Measurements from ENCODE around the gene FCHO1.

The FCHO1 gene

GRCh38 chr19:17747205-17748098 lies 3.8 kb upstream of the FCHO1 start:
- in situ Hi-C loops (cut with MboI; ENCODE audit: low sequenced_read_pairs, unreplicated experiment): no loop called here
- DNase-seq (ENCODE audit: low spot score): peak; percentile 97
- TF ChIP-seq CTCF (IDR thresholded peaks at IDR 0.05; ENCODE audit: borderline replicate concordance, control extremely low read depth, extremely low read depth, insufficient read depth, missing control alignments): no peak

- in situ Hi-C loops (cut with MboI; ENCODE audit: low sequenced_read_pairs, unreplicated experiment): no loop called here
- TF ChIP-seq CTCF (IDR thresholded peaks at IDR 0.05; ENCODE audit: borderline replicate concordance, control extremely low read depth, extremely low read depth, insufficient read depth, missing control alignments): no peak
- no peak for DNase-seq (ENCODE audit: low spot score)
These were observed 2.2 kb upstream of the FCHO1 start for GRCh38 chr19:17748884-17749638.

GRCh38 chr19:17749912-17750317 lies 1.4 kb upstream of the FCHO1 start:
- DNase-seq (ENCODE audit: low spot score): no peak
- no peak for TF ChIP-seq CTCF (IDR thresholded peaks at IDR 0.05; ENCODE audit: borderline replicate concordance, control extremely low read depth, extremely low read depth, insufficient read depth, missing control alignments)
- in situ Hi-C loops (cut with MboI; ENCODE audit: low sequenced_read_pairs, unreplicated experiment): no loop called here

GRCh38 chr19:17751912-17752273 lies 616 bp downstream of the FCHO1 start:
- in situ Hi-C loops (cut with MboI; ENCODE audit: low sequenced_read_pairs, unreplicated experiment): no loop called here
- no peak for TF ChIP-seq CTCF (IDR thresholded peaks at IDR 0.05; ENCODE audit: borderline replicate concordance, control extremely low read depth, extremely low read depth, insufficient read depth, missing control alignments)
- peak; percentile 34 for DNase-seq (ENCODE audit: low spot score)

GRCh38 chr19:17752865-17753639 lies 1.8 kb downstream of the FCHO1 start:
- TF ChIP-seq CTCF (IDR thresholded peaks at IDR 0.05; ENCODE audit: borderline replicate concordance, control extremely low read depth, extremely low read depth, insufficient read depth, missing control alignments): no peak

GRCh38 chr19:17753976-17754375 lies 2.7 kb downstream of the FCHO1 start:
- in situ Hi-C loops (cut with MboI; ENCODE audit: low sequenced_read_pairs, unreplicated experiment): no loop called here
- no peak for TF ChIP-seq CTCF (IDR thresholded peaks at IDR 0.05; ENCODE audit: borderline replicate concordance, control extremely low read depth, extremely low read depth, insufficient read depth, missing control alignments)

More at GRCh38 chr19:17752865-17753639, 1.8 kb downstream of the FCHO1 start:
- in situ Hi-C loops (cut with MboI; ENCODE audit: low sequenced_read_pairs, unreplicated experiment): no loop called here
- no peak for DNase-seq (ENCODE audit: low spot score)

More at GRCh38 chr19:17753976-17754375, 2.7 kb downstream of the FCHO1 start:
- no peak for DNase-seq (ENCODE audit: low spot score)

All from GM13976 (cell line).